ENCODE measurements around the gene KDM1B.
"Not testable (repeated sequence)": the region's sequence is repeated elsewhere in the genome, so short reads cannot be mapped to it uniquely, and the experiment has no call there.

KDM1B gene

GRCh38 chr6:18189196-18189595 lies 34.0 kb downstream of the KDM1B start:
- DNase-seq, result no peak

GRCh38 chr6:18192026-18192425 lies 36.8 kb downstream of the KDM1B start:
- no peak for DNase-seq

DNA sequence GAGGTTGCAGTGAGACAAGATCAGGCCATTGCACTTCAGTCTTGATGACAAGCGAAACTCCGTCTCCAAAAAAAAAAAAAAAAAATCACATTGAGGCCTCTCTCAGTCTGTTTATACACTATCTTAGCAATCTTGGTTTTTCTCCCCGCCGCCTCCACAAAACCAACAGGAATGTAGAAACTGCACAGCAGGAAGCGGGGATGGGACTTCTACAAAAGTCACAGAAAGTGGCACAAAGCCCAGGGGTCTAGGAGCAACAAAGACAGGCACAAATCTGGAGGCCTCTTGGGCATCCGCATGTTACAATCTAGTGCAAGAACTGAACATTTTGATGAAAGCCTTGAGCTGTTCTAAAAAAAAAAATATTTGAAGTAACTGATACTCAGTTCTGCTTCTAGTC lies 48.6 kb downstream of the KDM1B start:
- no peak for DNase-seq

- DNase-seq, result no peak
Measured at GRCh38 chr6:18204691-18205090, 49.5 kb downstream of the KDM1B start.

- DNase-seq, result no peak
Measured at GRCh38 chr6:18206591-18206990, 51.4 kb downstream of the KDM1B start.

GRCh38 chr6:18207438-18207837 lies 52.2 kb downstream of the KDM1B start:
- DNase-seq, result no peak

DNA sequence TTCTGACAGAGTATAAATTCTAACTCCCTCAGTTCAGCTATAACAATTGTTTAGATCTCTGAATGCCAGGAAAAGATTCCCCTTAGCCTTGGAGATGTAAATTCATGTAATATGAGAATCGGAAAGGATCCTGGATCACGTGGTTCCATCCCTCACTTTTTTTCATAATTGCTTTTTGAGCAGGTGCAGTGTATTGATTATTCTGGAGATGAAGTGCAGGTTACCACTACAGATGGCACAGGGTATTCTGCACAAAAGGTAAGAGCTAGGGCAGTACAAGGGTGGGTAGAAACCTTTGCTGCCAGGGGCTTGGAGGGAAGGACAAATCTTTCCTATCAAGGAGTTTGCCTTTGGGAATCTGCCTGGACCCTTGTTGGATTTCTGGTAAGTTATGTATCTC lies 52.7 kb downstream of the KDM1B start:
- peak; percentile 59 for DNase-seq

DNA sequence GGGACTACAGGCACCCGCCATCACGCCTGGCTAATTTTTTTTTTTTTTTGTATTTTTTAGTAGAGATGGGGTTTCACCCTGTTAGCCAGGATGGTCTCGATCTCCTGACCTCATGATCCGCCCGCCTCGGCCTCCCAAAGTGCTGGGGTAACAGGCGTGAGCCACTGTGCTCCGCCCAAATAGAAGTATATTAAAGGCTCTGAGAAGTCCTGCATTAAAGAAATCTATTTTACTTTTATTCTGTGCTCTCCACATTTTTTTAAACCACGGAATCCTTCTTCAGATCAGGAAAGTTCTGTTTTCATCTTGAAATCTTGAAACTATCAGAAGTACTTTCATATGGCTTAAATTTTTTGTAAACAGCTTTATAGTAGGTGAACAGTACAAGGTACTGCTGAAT lies 53.6 kb downstream of the KDM1B start:
- DNase-seq, result not testable (repeated sequence)

- no peak for DNase-seq
Measured at GRCh38 chr6:18209539-18210197, 54.4 kb downstream of the KDM1B start.

DNA sequence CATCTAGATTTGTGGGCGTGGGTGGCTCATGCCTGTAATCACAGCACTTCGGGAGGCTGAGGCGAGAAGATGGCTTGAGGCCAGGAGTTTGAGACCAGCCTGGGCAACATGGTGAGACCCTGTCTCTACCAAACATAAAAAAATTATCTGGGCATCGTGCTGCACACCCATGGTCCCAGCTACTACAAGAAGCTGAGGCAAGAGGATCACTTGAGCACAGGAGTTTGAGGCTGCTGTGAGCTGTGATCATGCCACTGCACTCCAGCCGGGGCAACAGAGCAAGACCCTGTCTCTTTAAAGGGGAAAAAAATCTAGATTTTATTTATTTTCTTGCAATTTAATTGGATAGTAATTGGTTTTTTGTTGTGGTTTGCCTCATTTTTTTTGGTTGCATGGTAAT lies 55.5 kb downstream of the KDM1B start:
- DNase-seq, result no peak

- DNase-seq, result no peak
Measured at GRCh38 chr6:18211338-18211737, 56.1 kb downstream of the KDM1B start.

DNA sequence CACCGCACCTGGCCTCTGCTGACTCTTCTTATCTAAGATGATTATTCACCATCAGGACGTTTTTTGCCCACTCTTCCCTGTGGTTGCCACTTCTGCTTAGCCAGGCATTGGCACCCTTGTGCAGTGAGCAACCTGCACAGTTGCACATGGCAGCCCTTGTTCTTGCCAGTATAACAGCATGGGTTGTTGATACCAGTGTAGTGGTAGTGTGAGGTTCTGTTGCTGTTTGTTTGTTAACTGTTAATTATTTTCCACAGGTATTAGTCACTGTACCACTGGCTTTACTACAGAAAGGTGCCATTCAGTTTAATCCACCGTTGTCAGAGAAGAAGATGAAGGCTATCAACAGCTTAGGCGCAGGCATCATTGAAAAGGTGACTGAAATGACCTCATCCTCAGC lies 57.0 kb downstream of the KDM1B start:
- DNase-seq, result no peak

DNA sequence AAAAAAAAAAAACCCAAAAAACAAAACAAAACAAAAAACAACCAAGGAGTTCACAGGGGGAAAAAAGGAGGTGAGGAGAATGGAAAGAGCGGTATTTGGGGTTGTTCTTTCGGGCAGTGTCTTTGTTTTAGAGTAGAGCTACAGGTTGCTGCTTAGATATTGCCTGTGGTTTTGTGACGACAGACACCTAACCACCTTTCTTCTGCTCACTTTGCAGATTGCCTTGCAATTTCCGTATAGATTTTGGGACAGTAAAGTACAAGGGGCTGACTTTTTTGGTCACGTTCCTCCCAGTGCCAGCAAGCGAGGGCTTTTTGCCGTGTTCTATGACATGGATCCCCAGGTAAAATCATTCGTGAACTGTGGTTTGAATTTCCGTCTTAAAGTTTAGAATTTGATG lies 58.2 kb downstream of the KDM1B start:
- DNase-seq, result no peak

- DNase-seq, result no peak
Measured at GRCh38 chr6:18214003-18214402, 58.8 kb downstream of the KDM1B start.

DNA sequence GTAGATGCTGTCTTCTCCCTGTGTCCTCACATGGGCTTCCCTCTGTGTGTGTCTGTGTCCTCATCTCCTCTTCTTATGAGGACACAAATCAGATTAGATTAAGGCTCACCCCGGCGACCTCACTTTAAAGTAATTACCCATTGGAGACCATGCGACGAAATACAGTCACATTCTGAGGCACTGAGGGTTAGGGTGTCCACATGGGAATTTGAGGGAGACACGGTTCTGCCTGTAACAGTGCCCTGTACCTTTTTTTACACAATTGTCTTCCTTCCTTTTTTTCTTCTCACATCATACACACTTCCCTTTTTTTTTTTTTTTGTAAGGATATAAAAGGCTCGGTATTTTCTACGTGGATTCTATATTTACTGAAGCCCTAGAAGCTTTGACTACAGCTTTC lies 60.2 kb downstream of the KDM1B start:
- no peak for DNase-seq

GRCh38 chr6:18216411-18216810 lies 61.2 kb downstream of the KDM1B start:
- no peak for DNase-seq

- DNase-seq, result no peak
Measured at GRCh38 chr6:18218233-18218632, 63.0 kb downstream of the KDM1B start.

GRCh38 chr6:18219591-18219990 lies 64.4 kb downstream of the KDM1B start:
- DNase-seq, result no peak

DNA sequence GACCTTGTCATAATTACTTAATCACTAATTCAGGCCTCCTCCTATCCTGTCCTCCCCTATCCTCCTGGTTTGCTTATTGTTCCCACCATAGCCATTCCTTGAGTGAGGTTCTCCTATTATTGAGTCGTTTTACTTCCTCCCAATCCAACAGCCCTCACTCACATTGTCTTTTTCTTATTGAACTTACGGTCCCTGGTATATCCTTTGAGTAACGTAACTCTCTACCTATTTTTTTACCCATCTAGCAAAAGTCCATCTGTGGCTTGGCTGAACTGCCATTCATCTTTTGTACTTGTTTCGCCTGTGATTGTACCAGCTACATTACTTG lies 66.0 kb downstream of the KDM1B start:
- DNase-seq, result no peak

DNA sequence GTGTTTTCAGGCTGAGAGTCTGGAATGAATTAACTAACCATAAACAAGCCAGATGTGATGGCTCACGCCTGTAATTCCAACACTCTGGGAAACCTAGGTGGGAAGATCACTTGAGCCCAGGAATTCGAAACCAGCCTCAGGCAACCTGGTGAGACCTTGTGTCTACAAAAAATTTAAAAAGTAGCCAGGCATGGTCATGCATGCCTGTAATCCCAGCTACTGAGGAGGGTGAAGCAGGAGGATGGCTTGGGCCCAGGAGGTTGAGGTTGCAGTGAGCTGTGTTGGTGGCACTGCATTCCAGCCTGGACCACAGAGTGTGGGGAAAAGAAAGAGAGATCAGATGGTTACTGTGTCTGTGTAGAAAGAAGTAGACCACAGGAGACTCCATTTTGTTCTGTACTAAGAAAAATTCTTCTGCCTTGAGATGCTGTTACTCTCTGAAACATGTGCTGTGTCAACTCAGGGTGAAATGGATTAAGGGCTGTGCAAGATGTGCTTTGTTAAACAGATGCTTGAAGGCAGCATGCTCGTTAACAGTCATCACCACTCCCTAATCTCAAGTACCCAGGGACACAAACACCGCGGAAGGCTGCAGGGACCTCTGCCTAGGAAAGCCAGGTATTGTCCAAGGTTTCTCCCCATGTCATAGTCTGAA lies 71.4 kb downstream of the KDM1B start:
- not testable (repeated sequence) for DNase-seq

- not testable (repeated sequence) for DNase-seq
Measured at GRCh38 chr6:18227166-18227565, 71.9 kb downstream of the KDM1B start.

GRCh38 chr6:18228590-18228989 lies 73.4 kb downstream of the KDM1B start:
- not testable (repeated sequence) for DNase-seq

DNA sequence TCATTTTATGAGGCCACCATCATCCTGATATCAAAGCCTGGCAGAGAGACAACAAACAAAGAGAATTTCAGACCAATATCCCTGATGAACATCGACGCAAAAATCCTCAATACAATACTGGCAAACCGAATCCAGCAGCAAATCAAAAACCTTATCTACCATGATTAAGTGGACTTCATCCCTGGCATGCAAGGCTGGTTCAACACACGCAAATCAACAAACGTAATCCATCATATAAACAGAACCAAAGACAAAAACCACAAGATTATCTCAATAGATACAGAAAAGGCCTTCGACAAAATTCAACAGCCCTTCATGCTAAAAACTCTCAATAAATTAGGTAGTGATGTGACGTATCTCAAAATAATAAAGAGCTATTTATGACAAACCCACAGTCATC lies 76.6 kb downstream of the KDM1B start:
- DNase-seq, result not testable (repeated sequence)

DNA sequence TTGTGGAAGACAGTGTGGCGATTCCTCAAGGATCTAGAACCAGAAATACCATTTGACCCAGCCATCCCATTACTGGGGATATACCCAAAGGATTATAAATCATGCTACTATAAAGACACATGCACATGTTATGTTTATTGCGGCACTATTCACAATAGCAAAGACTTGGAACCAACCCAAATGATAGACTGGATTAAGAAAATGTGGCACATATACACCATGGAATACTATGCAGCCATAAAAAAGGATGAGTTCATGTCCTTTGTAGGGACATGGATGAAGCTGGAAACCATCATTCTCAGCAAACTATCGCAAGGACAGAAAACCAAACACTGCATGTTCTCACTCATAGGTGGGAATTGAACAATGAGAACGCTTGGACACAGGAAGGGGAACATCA lies 78.5 kb downstream of the KDM1B start:
- DNase-seq, result not testable (repeated sequence)

DNA sequence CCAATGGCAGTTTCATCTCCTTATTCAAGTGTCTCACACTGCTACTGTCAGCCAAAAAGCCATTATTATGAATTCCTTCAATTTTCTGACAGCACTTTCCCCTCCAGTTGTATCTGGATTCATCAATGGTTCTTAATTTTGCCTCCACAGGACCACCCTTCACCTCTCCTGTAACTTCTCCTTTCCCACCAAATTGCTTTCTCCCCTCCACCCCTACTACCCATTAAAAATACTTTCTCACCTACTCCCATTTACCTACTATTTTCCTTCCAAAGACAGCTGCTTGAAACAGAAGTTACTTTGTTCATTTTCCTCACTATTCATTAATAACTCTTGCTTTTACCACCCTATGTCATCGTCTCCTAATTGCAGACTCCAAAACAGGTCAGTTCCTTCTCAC lies 79.3 kb downstream of the KDM1B start:
- DNase-seq, result no peak

Data from NCI-H510A (cell line).